ENCODE data around the gene AIRE. TPM values are rescaled to one million over a fixed set of nuclear protein-coding genes. Genes with fewer than 3 reads are reported as not detected.

The AIRE gene
- total RNA-seq, 120 experiments from 2014 or later = 0.62 to 5.4 (median 2.0) TPM

Other genes with a start within 250 kb of the AIRE start
- 10 to 100 TPM in 86 of 120 experiments, 1 to 10 TPM in 34; 1.7 to 49.2 (median 15.0) TPM for gene PWP2, start 178.5 kb upstream of the AIRE start, total RNA-seq
- gene GATD3, start 152.2 kb upstream of the AIRE start, total RNA-seq = 100 to 1,000 TPM in 4 of 120 experiments, 10 to 100 TPM in 108, 1 to 10 TPM in 8; 7.4 to 132 (median 19.8) TPM
- gene ICOSLG, start 44.9 kb upstream of the AIRE start, total RNA-seq = 10 to 100 TPM in 90 of 120 experiments, 1 to 10 TPM in 30; 2.8 to 60.9 (median 14.4) TPM
- not detected for gene DNMT3L, start 24.0 kb upstream of the AIRE start, total RNA-seq
- 100 to 1,000 TPM; 102 to 205 (median 156) TPM for gene PFKL, start 14.2 kb downstream of the AIRE start, total RNA-seq
- gene CFAP410, start 53.5 kb downstream of the AIRE start, total RNA-seq = 10 to 100 TPM; 23.3 to 59.4 (median 39.0) TPM
- 10 to 100 TPM; 29.8 to 83.7 (median 54.3) TPM for gene TRPM2, start 67.7 kb downstream of the AIRE start, total RNA-seq
- 1 to 10 TPM in 42 of 120 experiments, under 1 TPM in 78; 0.15 to 4.1 (median 0.88) TPM for gene LRRC3, start 169.6 kb downstream of the AIRE start, total RNA-seq

All from dorsolateral prefrontal cortex (tissue), 118 donors.